A549 treated with CpdA at 1 μM for 4 hours (cell line): ENCODE measurements around the gene PTGR2. TPM values are rescaled to one million over a fixed set of nuclear protein-coding genes. Genes with fewer than 3 reads are reported as not detected.

Source experiments
- total RNA-seq: library from RNA; stranded (reverse); fragments of 200-300 nt; extraction: Qiagen RNA extraction; gene quantifications from 5 replicates; pipeline ENCODE4 v1.2.3, GENCODE V29; 2022; ENCODE audit warnings: low read depth

Gene PTGR2
- 7.5 to 10.4 TPM (median 10.2 TPM) in 5 replicates for total RNA-seq

DNA sequence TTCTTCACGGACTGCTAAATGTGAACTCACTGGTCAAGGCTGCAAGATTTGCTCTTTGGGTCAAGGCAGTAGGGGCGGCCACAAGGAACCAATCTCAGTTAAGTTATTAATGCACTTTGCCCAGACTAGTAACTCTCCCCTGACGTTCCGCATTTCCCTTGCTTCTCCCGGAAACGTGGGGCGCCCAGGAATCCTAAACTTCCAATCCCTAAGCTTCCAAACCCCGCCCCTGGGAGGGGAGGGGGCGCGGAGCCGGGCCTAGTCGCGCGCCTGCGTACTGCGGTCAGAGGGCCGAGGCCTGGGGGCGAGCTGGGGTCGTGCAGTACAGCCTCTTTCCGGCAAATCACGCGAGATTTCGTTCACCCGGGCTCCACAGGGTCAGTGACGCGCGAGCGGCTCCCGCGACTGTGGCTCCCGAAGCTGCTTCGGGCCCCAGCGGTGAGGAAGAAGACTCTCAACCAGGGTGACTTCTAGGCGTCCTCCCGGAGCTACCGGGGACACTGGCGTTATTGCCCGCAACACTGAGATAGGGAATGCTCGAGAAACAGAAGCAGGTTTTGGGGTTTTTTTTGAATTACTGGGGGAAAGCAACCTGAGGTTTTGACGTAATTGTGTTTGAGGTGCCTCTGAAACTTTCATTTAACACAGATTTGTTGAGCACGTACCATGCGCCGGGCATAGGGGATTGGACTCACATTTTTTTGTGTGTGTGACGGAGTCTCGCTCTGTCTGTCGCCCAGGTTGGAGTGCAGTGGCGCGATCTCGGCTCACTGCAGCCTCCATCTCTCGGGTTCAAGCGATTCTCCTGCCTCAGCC is at the start of gene PTGR2:
Gene PTGR2, plus strand, starts transcription at position 265 of the 816 bp plus-strand sequence. CDS start 7,032 bp downstream, outside the sequence.

GRCh38 chr14:73886449-73887317 is 35.1 kb downstream of the PTGR2 start, which contains the start of gene ZNF410:
Gene ZNF410 (plus strand): TSS chr14:73886859. CDS start chr14:73892176, 5,317 bp downstream.

Other genes starting within 250 kb of the PTGR2 start
- not detected in 5 replicates for gene ACOT6, start 239.3 kb upstream of the PTGR2 start, total RNA-seq
- 9.3 to 10.5 TPM (median 9.9 TPM) in 5 replicates for gene DNAL1, start 206.8 kb upstream of the PTGR2 start, total RNA-seq
- gene PNMA1, start 137.4 kb upstream of the PTGR2 start, total RNA-seq, result 55.7 to 62.5 TPM (median 59.4 TPM) in 5 replicates
- gene ZNF410, start 35.0 kb downstream of the PTGR2 start, total RNA-seq, result 43.0 to 57.5 TPM (median 44.5 TPM) in 5 replicates
- gene FAM161B, start 98.3 kb downstream of the PTGR2 start, total RNA-seq, result 1.5 to 2.2 TPM (median 1.8 TPM) in 5 replicates
- 25.8 to 28.3 TPM (median 26.5 TPM) in 5 replicates for gene COQ6, start 98.5 kb downstream of the PTGR2 start, total RNA-seq
- 5.6 to 7.3 TPM (median 6.1 TPM) in 5 replicates for gene ENTPD5, start 167.5 kb downstream of the PTGR2 start, total RNA-seq
- 2.7 to 4.6 TPM (median 3.0 TPM) in 5 replicates for gene BBOF1, start 167.5 kb downstream of the PTGR2 start, total RNA-seq
- gene ALDH6A1, start 232.6 kb downstream of the PTGR2 start, total RNA-seq, result 1.9 to 2.7 TPM (median 2.3 TPM) in 5 replicates
- gene LIN52, start 233.1 kb downstream of the PTGR2 start, total RNA-seq, result 4.1 to 6.6 TPM (median 4.6 TPM) in 5 replicates